ENCODE results near the gene ELF5. TPM values are rescaled to one million over a fixed set of nuclear protein-coding genes. Genes with fewer than 3 reads are reported as not detected.

ELF5 gene
- total and polyA plus RNA-seq, 2 of the 8 experiments (the other 6 are each of a cell fraction or from before 2014, with no cell fraction given) = not detected

DNA sequence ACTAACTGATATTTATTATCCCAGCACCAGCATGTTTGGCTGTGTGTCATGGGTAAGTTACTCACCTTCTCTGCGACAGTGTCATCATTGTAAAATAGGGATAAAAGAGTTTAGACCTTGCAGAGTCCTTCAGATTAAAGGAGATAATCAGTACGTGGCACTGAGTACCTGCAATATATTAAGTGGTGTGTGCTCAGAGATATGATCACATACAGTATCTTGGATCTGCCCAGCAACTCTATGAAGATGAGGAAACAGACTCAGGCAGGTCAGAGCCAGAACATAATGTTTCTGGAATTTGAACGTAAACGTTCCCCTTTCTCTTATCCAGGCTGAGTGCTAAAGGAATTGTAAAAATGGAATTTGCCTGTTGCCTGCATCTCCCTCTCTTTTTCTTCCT is 46.9 kb upstream of the ELF5 start (continued):
- TF ChIP-seq, protein P1, sequence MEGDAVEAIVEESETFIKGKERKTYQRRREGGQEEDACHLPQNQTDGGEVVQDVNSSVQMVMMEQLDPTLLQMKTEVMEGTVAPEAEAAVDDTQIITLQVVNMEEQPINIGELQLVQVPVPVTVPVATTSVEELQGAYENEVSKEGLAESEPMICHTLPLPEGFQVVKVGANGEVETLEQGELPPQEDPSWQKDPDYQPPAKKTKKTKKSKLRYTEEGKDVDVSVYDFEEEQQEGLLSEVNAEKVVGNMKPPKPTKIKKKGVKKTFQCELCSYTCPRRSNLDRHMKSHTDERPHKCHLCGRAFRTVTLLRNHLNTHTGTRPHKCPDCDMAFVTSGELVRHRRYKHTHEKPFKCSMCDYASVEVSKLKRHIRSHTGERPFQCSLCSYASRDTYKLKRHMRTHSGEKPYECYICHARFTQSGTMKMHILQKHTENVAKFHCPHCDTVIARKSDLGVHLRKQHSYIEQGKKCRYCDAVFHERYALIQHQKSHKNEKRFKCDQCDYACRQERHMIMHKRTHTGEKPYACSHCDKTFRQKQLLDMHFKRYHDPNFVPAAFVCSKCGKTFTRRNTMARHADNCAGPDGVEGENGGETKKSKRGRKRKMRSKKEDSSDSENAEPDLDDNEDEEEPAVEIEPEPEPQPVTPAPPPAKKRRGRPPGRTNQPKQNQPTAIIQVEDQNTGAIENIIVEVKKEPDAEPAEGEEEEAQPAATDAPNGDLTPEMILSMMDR (IDR thresholded peaks at IDR 0.05; ENCODE audit: control extremely low read depth in 1 of 3, insufficient read depth in 1 of 3, low read depth in 1 of 3, low read length in 3 of 3) = no peak
- TF ChIP-seq PHF8 (conservative IDR thresholded peaks at IDR 0.05; ENCODE audit: low read depth, low read length) (no peak), JUND (IDR thresholded peaks at IDR 0.05; ENCODE audit: low read length) (no peak), CBX8 (IDR thresholded peaks at IDR 0.05; ENCODE audit: borderline replicate concordance, low read depth, low read length) (no peak), FOSL1 (IDR thresholded peaks at IDR 0.05; ENCODE audit: insufficient read depth, low read depth, low read length) (no peak), CEBPB (IDR thresholded peaks at IDR 0.05; ENCODE audit: low read depth, low read length) (no peak)

Measured in H1 (cell line).